Measurements from ENCODE around the gene COL27A1. TPM values are rescaled to one million over a fixed set of nuclear protein-coding genes. Genes with fewer than 3 reads are reported as not detected.

The COL27A1 gene
- total RNA-seq, 1 donor from 2014 or later, result 42.4 TPM

- DNase-seq (ENCODE audit: low spot score), result no peak
- intact Hi-C loops (cut with DNase I), result no loop called here
- no peak for ATAC-seq
These were observed 92.2 kb downstream of the COL27A1 start for GRCh38 chr9:114247491-114247890.

GRCh38 chr9:114248299-114248707, 93.0 kb downstream of the COL27A1 start:
- DNase-seq (ENCODE audit: low spot score), result no peak
- intact Hi-C loops (cut with DNase I), result no loop called here
- ATAC-seq, result no peak

GRCh38 chr9:114249424-114250234, 94.3 kb downstream of the COL27A1 start:
- DNase-seq (ENCODE audit: low spot score) (no peak), ATAC-seq (peak; percentile 24)
- intact Hi-C loops (cut with DNase I), result no loop called here

- intact Hi-C loops (cut with DNase I), result no loop called here
- ATAC-seq (peak; percentile 79), DNase-seq (ENCODE audit: low spot score) (peak; percentile 81)
These were observed 94.9 kb downstream of the COL27A1 start for GRCh38 chr9:114250235-114250568.

- no peak for DNase-seq (ENCODE audit: low spot score)
- intact Hi-C loops (cut with DNase I), result no loop called here
- peak; percentile 16 for ATAC-seq
These were observed 95.3 kb downstream of the COL27A1 start for GRCh38 chr9:114250648-114251047.

- no peak for ATAC-seq
- intact Hi-C loops (cut with DNase I), result no loop called here
- DNase-seq (ENCODE audit: low spot score), result no peak
These were observed 97.1 kb downstream of the COL27A1 start for GRCh38 chr9:114252394-114252793.

- no peak for ATAC-seq
- intact Hi-C loops (cut with DNase I), result no loop called here
- no peak for DNase-seq (ENCODE audit: low spot score)
These were observed 101.5 kb downstream of the COL27A1 start for GRCh38 chr9:114256827-114257328.

GRCh38 chr9:114258218-114258617, 102.9 kb downstream of the COL27A1 start:
- intact Hi-C loops (cut with DNase I), result no loop called here
- DNase-seq (ENCODE audit: low spot score), result no peak
- ATAC-seq, result no peak

GRCh38 chr9:114258866-114259797, 103.8 kb downstream of the COL27A1 start:
- DNase-seq (ENCODE audit: low spot score), result no peak
- intact Hi-C loops (cut with DNase I), result no loop called here
- no peak for ATAC-seq

GRCh38 chr9:114259798-114260523, 104.6 kb downstream of the COL27A1 start:
- ATAC-seq (no peak), DNase-seq (ENCODE audit: low spot score) (no peak)
- intact Hi-C loops (cut with DNase I), result no loop called here

GRCh38 chr9:114261026-114261425, 105.7 kb downstream of the COL27A1 start:
- intact Hi-C loops (cut with DNase I), result no loop called here

GRCh38 chr9:114261987-114262386, 106.7 kb downstream of the COL27A1 start:
- DNase-seq (ENCODE audit: low spot score) (no peak), ATAC-seq (no peak)
- intact Hi-C loops (cut with DNase I), result no loop called here

More at GRCh38 chr9:114261026-114261425, 105.7 kb downstream of the COL27A1 start:
- ATAC-seq, result no peak
- DNase-seq (ENCODE audit: low spot score), result no peak

GRCh38 chr9:114263853-114264510, 108.6 kb downstream of the COL27A1 start:
- no peak for DNase-seq (ENCODE audit: low spot score)
- intact Hi-C loops (cut with DNase I), result no loop called here
- peak; percentile 50 for ATAC-seq

- no peak for DNase-seq (ENCODE audit: low spot score)
- ATAC-seq, result no peak
- intact Hi-C loops (cut with DNase I), result no loop called here
These were observed 109.6 kb downstream of the COL27A1 start for GRCh38 chr9:114264806-114265550.

- ATAC-seq (no peak), DNase-seq (ENCODE audit: low spot score) (no peak)
- intact Hi-C loops (cut with DNase I), result no loop called here
These were observed 111.6 kb downstream of the COL27A1 start for GRCh38 chr9:114266969-114267368.

- intact Hi-C loops (cut with DNase I), result no loop called here
- ATAC-seq (no peak), DNase-seq (ENCODE audit: low spot score) (no peak)
These were observed 113.7 kb downstream of the COL27A1 start for GRCh38 chr9:114269023-114269422.

- intact Hi-C loops (cut with DNase I), result no loop called here
- DNase-seq (ENCODE audit: low spot score) (no peak), ATAC-seq (no peak)
These were observed 115.0 kb downstream of the COL27A1 start for GRCh38 chr9:114270120-114270975.

Data from sciatic nerve (tissue), 2 donors.